Upper lobe of right lung (tissue), 1 donor: ENCODE results near the gene RBFOX1. TPM values are rescaled to one million over a fixed set of nuclear protein-coding genes. Genes with fewer than 3 reads are reported as not detected.

Experiments
- ATAC-seq: fragments of 200-7000 bp; cut with Tn5 transposase; one replicate; pipeline ENCODE4 v1.9.1; 2020; ENCODE audit warnings: mild to moderate bottlenecking, moderate library complexity
- DNase-seq: peaks from one replicate; pipeline ENCODE4 v3.0.0-alpha.2; 2020
- H3K27ac ChIP-seq: fragments of 200-600 bp; one replicate; pipeline ENCODE4 v1.8.0; 2022
- H3K27me3 ChIP-seq: fragments of 200-600 bp; one replicate; pipeline ENCODE4 v1.8.0; 2022; ENCODE audit warnings: mild to moderate bottlenecking
- H3K36me3 ChIP-seq: fragments of 200-600 bp; one replicate; pipeline ENCODE4 v1.8.0; 2022
- H3K4me1 ChIP-seq: fragments of 200-600 bp; one replicate; pipeline ENCODE4 v1.8.0; 2022
- H3K4me3 ChIP-seq: fragments of 200-600 bp; one replicate; pipeline ENCODE4 v1.8.0; 2022; ENCODE audit warnings: mild to moderate bottlenecking
- H3K9me3 ChIP-seq: fragments of 200-600 bp; one replicate; pipeline ENCODE4 v1.8.0; 2022
- intact Hi-C: fragments of 100-400 bp; cut with DNase I; formaldehyde crosslinking; loops from one replicate; pipeline ENCODE4 v1.11.0; 2022
- total RNA-seq: library from RNA; stranded (reverse); fragmentation: NEBNext Ultra II Directional; extraction: Animal tissue kit (Norgen Biotek cat#: 25700); gene quantifications from one replicate; pipeline ENCODE4 v1.2.1, GENCODE V29; 2021
- TF ChIP-seq, protein P1 (sequence below): fragments of 200-600 bp; IDR thresholded peaks from one replicate; pipeline ENCODE4 v1.8.0; 2022; ENCODE audit warnings: antibody characterized with exemption
- donor health status: DM: no; HTN: yes; CAD: no; lungs with severe emphysema.

RBFOX1 gene
- total RNA-seq, 1 donor from 2014 or later = not detected

DNA sequence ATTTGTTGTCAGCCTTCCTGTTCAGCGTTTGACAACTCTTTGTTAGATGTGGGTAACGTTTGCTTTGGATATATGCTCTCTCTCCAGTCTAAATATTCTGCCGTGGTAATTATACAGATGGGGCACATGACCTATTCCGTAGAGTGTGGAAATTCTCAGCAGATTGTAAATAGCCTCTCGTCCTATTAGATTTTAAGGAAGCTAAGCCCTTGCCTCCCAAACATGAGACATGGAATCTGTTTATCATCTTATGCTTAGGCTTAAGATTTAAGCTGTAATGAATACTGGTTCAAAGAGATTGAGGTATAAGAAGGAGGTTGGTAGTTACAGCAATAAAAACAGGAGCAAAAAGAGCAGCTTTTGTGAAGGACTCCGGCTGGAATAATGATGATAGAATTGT lies 87.4 kb downstream of the RBFOX1 start:
- Histone ChIP-seq H3K4me3 (no peak overlapping the region), H3K9me3 (no peaks in the 10 kb centered on the region), H3K27ac (no peak overlapping the region), H3K27me3 (no peaks in the 10 kb centered on the region), H3K4me1 (no peaks in the 10 kb centered on the region), H3K36me3 (no peaks in the 10 kb centered on the region)
- TF ChIP-seq, protein P1, sequence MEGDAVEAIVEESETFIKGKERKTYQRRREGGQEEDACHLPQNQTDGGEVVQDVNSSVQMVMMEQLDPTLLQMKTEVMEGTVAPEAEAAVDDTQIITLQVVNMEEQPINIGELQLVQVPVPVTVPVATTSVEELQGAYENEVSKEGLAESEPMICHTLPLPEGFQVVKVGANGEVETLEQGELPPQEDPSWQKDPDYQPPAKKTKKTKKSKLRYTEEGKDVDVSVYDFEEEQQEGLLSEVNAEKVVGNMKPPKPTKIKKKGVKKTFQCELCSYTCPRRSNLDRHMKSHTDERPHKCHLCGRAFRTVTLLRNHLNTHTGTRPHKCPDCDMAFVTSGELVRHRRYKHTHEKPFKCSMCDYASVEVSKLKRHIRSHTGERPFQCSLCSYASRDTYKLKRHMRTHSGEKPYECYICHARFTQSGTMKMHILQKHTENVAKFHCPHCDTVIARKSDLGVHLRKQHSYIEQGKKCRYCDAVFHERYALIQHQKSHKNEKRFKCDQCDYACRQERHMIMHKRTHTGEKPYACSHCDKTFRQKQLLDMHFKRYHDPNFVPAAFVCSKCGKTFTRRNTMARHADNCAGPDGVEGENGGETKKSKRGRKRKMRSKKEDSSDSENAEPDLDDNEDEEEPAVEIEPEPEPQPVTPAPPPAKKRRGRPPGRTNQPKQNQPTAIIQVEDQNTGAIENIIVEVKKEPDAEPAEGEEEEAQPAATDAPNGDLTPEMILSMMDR = no peak
- intact Hi-C loops = no loop called here
- ATAC-seq = no peak
- no peak for DNase-seq

DNA sequence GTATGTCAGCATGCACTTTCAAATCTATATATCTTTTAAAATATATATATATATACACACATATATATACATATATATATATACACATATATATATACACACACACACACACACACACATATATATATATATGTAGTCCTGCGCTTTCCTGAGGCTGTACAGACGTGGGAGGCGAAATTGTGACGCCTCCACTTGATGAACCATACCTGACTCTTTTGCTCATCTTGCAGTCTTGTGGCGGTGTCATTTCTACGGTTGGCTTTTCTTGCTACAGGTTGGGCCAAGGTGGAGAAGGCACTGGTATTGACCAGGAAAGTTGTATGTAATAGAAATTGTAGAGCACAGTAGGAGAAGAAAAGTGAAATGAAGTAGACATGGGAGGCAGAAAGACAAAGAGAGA lies 88.2 kb downstream of the RBFOX1 start:
- TF ChIP-seq, protein P1 = no peak
- Histone ChIP-seq H3K27ac (no peak overlapping the region), H3K4me1 (no peaks in the 10 kb centered on the region), H3K36me3 (no peaks in the 10 kb centered on the region), H3K27me3 (no peaks in the 10 kb centered on the region), H3K4me3 (no peak overlapping the region), H3K9me3 (no peaks in the 10 kb centered on the region)
- ATAC-seq = no peak
- intact Hi-C loops = no loop called here
- no peak for DNase-seq

DNA sequence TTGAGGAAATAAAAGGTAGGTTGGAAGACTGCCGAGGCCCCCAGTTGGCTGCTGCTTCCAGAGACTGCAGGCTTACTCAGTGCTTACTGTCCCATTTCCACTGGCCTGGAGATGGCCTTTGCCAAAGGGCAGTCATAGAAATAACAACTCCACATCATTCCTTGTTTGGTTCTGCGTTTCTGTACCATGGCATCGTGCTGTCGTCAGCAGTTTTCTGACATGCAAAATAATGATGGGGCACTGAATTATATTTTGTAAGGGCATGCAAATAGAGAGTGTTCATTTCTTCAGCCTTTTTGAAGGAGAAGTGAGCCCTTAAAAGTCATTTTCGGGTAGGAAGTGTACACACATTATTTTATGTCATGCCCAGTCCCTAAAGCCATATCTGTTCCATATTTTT lies 88.9 kb downstream of the RBFOX1 start:
- intact Hi-C loops = no loop called here
- TF ChIP-seq, protein P1 = no peak
- no peak for ATAC-seq

DNA sequence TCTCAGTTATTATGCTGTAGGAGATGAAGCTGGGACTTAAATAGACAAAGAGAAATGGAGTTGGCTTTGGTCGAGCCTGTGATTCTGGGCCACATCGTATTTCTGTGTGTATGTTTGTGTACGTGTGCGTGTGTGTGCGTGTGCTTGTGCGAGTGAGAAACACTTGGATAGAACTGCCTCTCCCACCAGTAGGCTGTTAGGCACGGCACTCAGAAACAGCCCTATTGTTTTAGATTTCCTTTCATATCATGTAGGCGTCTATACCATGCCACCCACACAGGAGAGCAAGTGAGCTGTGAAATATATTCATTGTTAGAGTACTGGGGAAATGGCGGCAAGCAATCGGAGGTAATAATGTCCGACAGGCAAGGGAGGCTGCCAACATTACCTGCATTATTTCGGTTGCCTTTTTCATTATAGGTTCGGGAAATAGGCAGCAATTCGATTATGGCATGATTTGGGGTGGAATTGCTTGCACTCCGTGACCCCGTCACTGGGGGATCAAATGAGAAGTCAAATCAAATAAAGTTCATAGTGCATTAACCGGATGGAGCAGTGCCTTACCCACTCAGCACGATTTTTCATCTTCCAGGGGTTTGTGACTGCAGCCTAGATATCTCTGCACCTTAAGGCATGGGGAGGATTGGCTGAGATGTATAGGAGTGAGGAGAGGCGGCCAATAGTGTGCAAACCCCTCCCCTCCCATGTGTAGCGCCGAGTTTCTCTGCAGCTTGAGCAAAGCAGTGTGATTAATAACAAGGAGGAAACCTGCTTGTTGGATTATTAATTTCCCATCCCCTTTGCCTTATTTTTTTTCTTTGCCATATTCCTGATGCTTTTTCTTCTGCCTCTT lies 89.6 kb downstream of the RBFOX1 start:
- H3K4me1 ChIP-seq = no peaks in the 10 kb centered on the region

More for the DNA sequence above, 88.9 kb downstream of the RBFOX1 start:
- H3K4me1 ChIP-seq = no peaks in the 10 kb centered on the region
- no peak overlapping the region for H3K4me3 ChIP-seq
- H3K9me3 ChIP-seq = no peaks in the 10 kb centered on the region
- no peaks in the 10 kb centered on the region for H3K36me3 ChIP-seq
- no peak overlapping the region for H3K27ac ChIP-seq
- DNase-seq = no peak
- no peaks in the 10 kb centered on the region for H3K27me3 ChIP-seq

DNA sequence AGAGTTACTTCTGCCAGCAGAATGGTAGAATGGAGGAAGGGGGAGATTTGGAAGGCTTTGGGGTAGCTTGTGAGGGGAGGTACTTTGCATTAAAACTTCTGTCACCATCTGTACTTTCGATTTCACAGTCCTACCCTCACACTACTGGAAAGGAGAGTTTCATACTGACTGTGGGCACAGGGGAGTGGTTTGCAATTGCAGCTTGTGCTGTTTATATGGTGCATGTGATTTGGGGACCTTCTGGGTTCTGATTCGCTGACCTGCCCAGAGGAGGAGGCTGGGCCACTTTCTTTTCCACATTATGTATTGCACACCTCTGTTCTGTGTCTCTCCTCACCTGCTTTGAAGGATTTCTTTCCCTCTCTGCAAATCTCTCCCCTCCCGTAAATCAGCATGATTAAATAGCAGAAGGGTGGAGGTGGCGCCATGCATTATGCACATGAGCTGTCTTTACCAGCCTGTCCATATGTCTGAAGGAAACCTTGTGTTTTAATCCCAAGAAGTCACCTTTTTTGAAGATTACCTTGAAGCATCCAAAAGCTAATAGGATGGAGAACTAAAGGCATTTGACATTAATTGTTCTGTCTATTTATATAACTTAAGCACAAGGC lies 90.9 kb downstream of the RBFOX1 start:
- DNase-seq (no peak), ATAC-seq (no peak)
- Histone ChIP-seq H3K4me3 (no peak overlapping the region), H3K27ac (no peak overlapping the region), H3K27me3 (no peaks in the 10 kb centered on the region), H3K4me1 (no peaks in the 10 kb centered on the region), H3K9me3 (no peaks in the 10 kb centered on the region), H3K36me3 (no peaks in the 10 kb centered on the region)
- intact Hi-C loops = no loop called here
- TF ChIP-seq, protein P1 = no peak

More for the DNA sequence above, 89.6 kb downstream of the RBFOX1 start:
- H3K9me3 ChIP-seq = no peaks in the 10 kb centered on the region
- no peak for ATAC-seq
- TF ChIP-seq, protein P1 = no peak
- intact Hi-C loops = no loop called here
- H3K36me3 ChIP-seq = no peaks in the 10 kb centered on the region
- no peak for DNase-seq
- H3K27ac ChIP-seq = no peak overlapping the region
- H3K4me3 ChIP-seq = no peak overlapping the region
- H3K27me3 ChIP-seq = no peaks in the 10 kb centered on the region
